Thyroid gland (tissue), 4 donors: Measurements from ENCODE around the gene UROC1.

Experiments
- CTCF ChIP-seq, 6 experiments: fragments of 200-600 bp in 3 of 6; fragments of 450-650 bp in 3 of 6; sonication (generic) in 3 of 6; IDR thresholded peaks; one replicate each; pipeline ENCODE4 v1.5.1; 2016 to 2019; ENCODE audit warnings: antibody characterized with exemption in 6 of 6, mild to moderate bottlenecking in 2 of 6, inconsistent platforms in 1 of 6, moderate library complexity in 1 of 6
- POLR2A ChIP-seq, 2 donors: fragments of 450-650 bp; IDR thresholded peaks; one replicate each; pipeline ENCODE4 v1.6.1; 2017; ENCODE audit warnings: antibody characterized with exemption in 2 of 2, mild to moderate bottlenecking in 2 of 2, moderate library complexity in 1 of 2

- TF ChIP-seq CTCF (IDR thresholded peaks at IDR 0.05) (no peak), POLR2A (IDR thresholded peaks at IDR 0.05) (no peak)
Observed at GRCh38 chr3:126525853-126526667, 8.5 kb upstream of the UROC1 start.
